H9 (cell line): Measurements from ENCODE around the gene MAST4. TPM values are rescaled to one million over a fixed set of nuclear protein-coding genes. Genes with fewer than 3 reads are reported as not detected.

Source experiments
- DNase-seq: peaks from one replicate; pipeline ENCODE4 v3.0.0-alpha.2; 2017
- H2AFZ ChIP-seq: one replicate; pipeline ENCODE4 v1.6.1; 2013; ENCODE audit warnings: mild to moderate bottlenecking, low read length, control low read depth, moderate library complexity
- H2AK5ac ChIP-seq: 2 replicates; pipeline ENCODE4 v1.6.1; 2013; ENCODE audit warnings: low read length, control low read depth, mixed read lengths; ENCODE audit not compliant: insufficient read length
- H2BK120ac ChIP-seq: one replicate; pipeline ENCODE4 v1.6.1; 2013; ENCODE audit warnings: low read depth, mild to moderate bottlenecking, low read length, control low read depth, inconsistent platforms; ENCODE audit not compliant: poor library complexity, severe bottlenecking
- H2BK12ac ChIP-seq: 2 replicates; pipeline ENCODE4 v1.6.1; 2013; ENCODE audit warnings: low read length, control low read depth, mixed read lengths, low read depth; ENCODE audit not compliant: insufficient read length
- H2BK15ac ChIP-seq: 2 replicates; pipeline ENCODE4 v1.6.1; 2013; ENCODE audit warnings: low read depth, low read length, control low read depth
- H2BK20ac ChIP-seq: one replicate; pipeline ENCODE4 v1.6.1; 2013; ENCODE audit warnings: low read depth, mild to moderate bottlenecking, low read length, control low read depth, inconsistent platforms; ENCODE audit not compliant: poor library complexity, severe bottlenecking
- H2BK5ac ChIP-seq: 2 replicates; pipeline ENCODE4 v1.6.1; 2013; ENCODE audit warnings: low read length, control low read depth, mixed read lengths; ENCODE audit not compliant: insufficient read length
- H3K14ac ChIP-seq: 2 replicates; pipeline ENCODE4 v1.6.1; 2013; ENCODE audit warnings: low read length, control low read depth; ENCODE audit not compliant: insufficient read depth
- H3K18ac ChIP-seq: 2 replicates; pipeline ENCODE4 v1.6.1; 2013; ENCODE audit warnings: low read depth, mild to moderate bottlenecking, mixed read lengths, low read length, control low read depth; ENCODE audit not compliant: insufficient read length
- H3K23ac ChIP-seq: 2 replicates; pipeline ENCODE4 v1.6.1; 2013; ENCODE audit warnings: low read length, control low read depth, mixed read lengths, low read depth; ENCODE audit not compliant: insufficient read length
- H3K23me2 ChIP-seq: 2 replicates; pipeline ENCODE4 v1.6.1; 2013; ENCODE audit warnings: low read depth, mild to moderate bottlenecking, mixed read lengths, low read length, control low read depth; ENCODE audit not compliant: insufficient read length, poor library complexity, severe bottlenecking
- H3K27ac ChIP-seq: 2 replicates; pipeline ENCODE4 v1.5.1; 2013; ENCODE audit warnings: low read length, control low read depth, mixed read lengths, low read depth; ENCODE audit not compliant: insufficient read length
- H3K27me3 ChIP-seq: 2 replicates; pipeline ENCODE4 v1.6.1; 2013; ENCODE audit warnings: low read length, control low read depth, inconsistent platforms; ENCODE audit not compliant: insufficient read depth
- H3K4ac ChIP-seq: 2 replicates; pipeline ENCODE4 v1.6.1; 2013; ENCODE audit warnings: low read depth, mild to moderate bottlenecking, control low read depth, inconsistent platforms, low read length, moderate library complexity
- H3K4me1 ChIP-seq: 2 replicates; pipeline ENCODE4 v1.6.1; 2013; ENCODE audit warnings: low read length, control low read depth, inconsistent platforms; ENCODE audit not compliant: insufficient read depth
- H3K4me2 ChIP-seq: 2 replicates; pipeline ENCODE4 v1.6.1; 2013; ENCODE audit warnings: low read length, control low read depth, mixed read lengths; ENCODE audit not compliant: insufficient read length, insufficient read depth
- H3K56ac ChIP-seq: 2 replicates; pipeline ENCODE4 v1.6.1; 2013; ENCODE audit warnings: low read depth, mild to moderate bottlenecking, mixed read lengths, low read length, control low read depth; ENCODE audit not compliant: insufficient read length
- H3K79me1 ChIP-seq: 2 replicates; pipeline ENCODE4 v1.6.1; 2013; ENCODE audit warnings: low read depth, mild to moderate bottlenecking, moderate library complexity, low read length, control low read depth, inconsistent platforms; ENCODE audit not compliant: insufficient read depth, poor library complexity, severe bottlenecking
- H3K79me2 ChIP-seq: 2 replicates; pipeline ENCODE4 v1.6.1; 2013; ENCODE audit warnings: low read length, control low read depth, inconsistent platforms; ENCODE audit not compliant: insufficient read depth
- H3K9ac ChIP-seq: 2 replicates; pipeline ENCODE4 v1.6.1; 2013; ENCODE audit warnings: low read length, control low read depth, mixed read lengths; ENCODE audit not compliant: insufficient read length; ENCODE audit errors: extremely low read depth
- H3K9me3 ChIP-seq: one replicate; pipeline ENCODE4 v1.6.1; 2013; ENCODE audit warnings: low read depth, low read length, inconsistent platforms; ENCODE audit not compliant: control insufficient read depth
- H3T11ph ChIP-seq: one replicate; pipeline ENCODE4 v1.6.1; 2013; ENCODE audit warnings: mild to moderate bottlenecking, low read length, control low read depth, inconsistent platforms
- H4K20me1 ChIP-seq: one replicate; pipeline ENCODE4 v1.6.1; 2013; ENCODE audit not compliant: control insufficient read depth, insufficient read length, insufficient read depth
- H4K5ac ChIP-seq: 2 replicates; pipeline ENCODE4 v1.6.1; 2013; ENCODE audit warnings: low read depth, mild to moderate bottlenecking, mixed read lengths, low read length, control low read depth; ENCODE audit not compliant: insufficient read length
- H4K8ac ChIP-seq: replicated peaks from 2 replicates; pipeline ENCODE4 v1.6.1; 2013; ENCODE audit warnings: low read length, control low read depth, mixed read lengths, low read depth; ENCODE audit not compliant: insufficient read length
- H4K91ac ChIP-seq: 2 replicates; pipeline ENCODE4 v1.6.1; 2013; ENCODE audit warnings: low read depth, mild to moderate bottlenecking, moderate library complexity, mixed read lengths, low read length, control low read depth; ENCODE audit not compliant: insufficient read length
- H3K27ac Mint-ChIP-seq, 3 experiments: 2 replicates in 2 of 3; 3 replicates in 1 of 3; pipeline ENCODE4 v1.8.0; 2020 to 2021; ENCODE audit warnings: mixed read lengths in 3 of 3, mild to moderate bottlenecking in 1 of 3, moderate library complexity in 1 of 3
- H3K27me3 Mint-ChIP-seq: 2 replicates; pipeline ENCODE4 v1.8.0; 2021; ENCODE audit warnings: low read depth, mild to moderate bottlenecking, moderate library complexity, mixed read lengths
- H3K36me3 Mint-ChIP-seq, 3 experiments: 2 replicates in 2 of 3; 3 replicates in 1 of 3; pipeline ENCODE4 v1.8.0; 2020 to 2021; ENCODE audit warnings: low read depth in 3 of 3, mixed read lengths in 3 of 3; ENCODE audit not compliant: insufficient read depth in 1 of 3
- H3K4me1 Mint-ChIP-seq, 2 experiments: 2 replicates each; pipeline ENCODE4 v1.8.0; 2020; ENCODE audit warnings: mixed read lengths in 2 of 2
- H3K4me3 Mint-ChIP-seq, 2 experiments: 2 replicates in 1 of 2; 3 replicates in 1 of 2; pipeline ENCODE4 v1.8.0; 2020 to 2021; ENCODE audit warnings: mild to moderate bottlenecking in 2 of 2, mixed read lengths in 2 of 2, moderate library complexity in 1 of 2
- H3K9me3 Mint-ChIP-seq, 2 experiments: 2 replicates in 1 of 2; 3 replicates in 1 of 2; pipeline ENCODE4 v1.8.0; 2020; ENCODE audit warnings: mild to moderate bottlenecking in 2 of 2, mixed read lengths in 2 of 2, moderate library complexity in 1 of 2
- total RNA-seq: library from RNA; stranded (reverse); gene quantifications from 2 replicates; pipeline ENCODE4 v1.2.1, GENCODE V29; 2021
- TF ChIP-seq, protein P1 (sequence below): fragments of 200-600 bp; sonication (generic); conservative IDR thresholded peaks from 3 replicates; pipeline ENCODE4 v1.8.0; 2021; ENCODE audit warnings: antibody characterized with exemption, mild to moderate bottlenecking

MAST4 gene
- total RNA-seq, 1 experiment from 2014 or later: 3.7 TPM

DNA sequence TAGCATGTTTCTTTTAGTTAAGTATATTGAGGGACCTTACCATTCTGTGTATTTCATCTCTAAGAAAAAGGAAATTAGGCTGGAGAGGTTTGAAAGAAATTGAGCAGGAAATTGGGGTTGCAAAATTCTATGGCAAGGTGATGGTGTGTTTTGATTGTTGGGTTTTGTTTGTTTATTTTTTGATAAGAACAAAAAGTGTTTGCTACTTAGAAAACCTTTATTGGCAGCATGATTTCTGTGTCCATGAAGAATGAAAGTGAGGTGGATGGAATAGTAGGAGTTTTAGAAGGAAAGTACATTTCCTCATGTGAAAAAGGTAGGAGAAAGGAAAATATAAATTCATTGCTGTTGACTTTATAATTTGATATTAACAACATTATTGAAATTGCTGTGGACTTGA is 433.3 kb downstream of the MAST4 start:
- H3K23me2 ChIP-seq: no peaks in the 10 kb centered on the region
- H3K79me2 ChIP-seq: peaks cover 2% of the 10 kb centered on the region; the same call in 1 of the 2 replicates
- H4K8ac ChIP-seq: no peak overlapping the region
- H2AFZ ChIP-seq: no peak overlapping the region
- no peaks in the 10 kb centered on the region for H3K9me3 ChIP-seq
- H3K4me2 ChIP-seq: no peak overlapping the region
- H3K14ac ChIP-seq: no peak overlapping the region
- no peak overlapping the region for H3K18ac ChIP-seq
- no peaks in the 10 kb centered on the region for H3K4me1 ChIP-seq
- no peaks in the 10 kb centered on the region; the same call in 1 of the 2 replicates for H3K27me3 ChIP-seq
- no peak overlapping the region for H3K27ac ChIP-seq
- Mint-ChIP-seq H3K27ac (no peak overlapping the region), H3K4me3 (no peak overlapping the region), H3K36me3 (no peaks in the 10 kb centered on the region), H3K4me1 (peaks cover 5 to 11% of the 10 kb centered on the region in 2 experiments; a peak in 3 of 4 replicates), H3K9me3 (no peaks in the 10 kb centered on the region), H3K27me3 (no peaks in the 10 kb centered on the region)
- no peak overlapping the region for H2AK5ac ChIP-seq
- no peak overlapping the region for H2BK20ac ChIP-seq
- H3K79me1 ChIP-seq: no peaks in the 10 kb centered on the region
- no peak overlapping the region for H3K9ac ChIP-seq
- DNase-seq: no peak
- H2BK12ac ChIP-seq: no peak overlapping the region
- H3K4ac ChIP-seq: no peak overlapping the region
- no peak overlapping the region for H3T11ph ChIP-seq
- no peak overlapping the region for H2BK120ac ChIP-seq
- H3K56ac ChIP-seq: no peak overlapping the region
- H3K23ac ChIP-seq: no peak overlapping the region
- H2BK5ac ChIP-seq: no peak overlapping the region
- no peak overlapping the region for H4K91ac ChIP-seq
- H4K20me1 ChIP-seq: no peaks in the 10 kb centered on the region
- no peak overlapping the region for H4K5ac ChIP-seq
- TF ChIP-seq, protein P1, sequence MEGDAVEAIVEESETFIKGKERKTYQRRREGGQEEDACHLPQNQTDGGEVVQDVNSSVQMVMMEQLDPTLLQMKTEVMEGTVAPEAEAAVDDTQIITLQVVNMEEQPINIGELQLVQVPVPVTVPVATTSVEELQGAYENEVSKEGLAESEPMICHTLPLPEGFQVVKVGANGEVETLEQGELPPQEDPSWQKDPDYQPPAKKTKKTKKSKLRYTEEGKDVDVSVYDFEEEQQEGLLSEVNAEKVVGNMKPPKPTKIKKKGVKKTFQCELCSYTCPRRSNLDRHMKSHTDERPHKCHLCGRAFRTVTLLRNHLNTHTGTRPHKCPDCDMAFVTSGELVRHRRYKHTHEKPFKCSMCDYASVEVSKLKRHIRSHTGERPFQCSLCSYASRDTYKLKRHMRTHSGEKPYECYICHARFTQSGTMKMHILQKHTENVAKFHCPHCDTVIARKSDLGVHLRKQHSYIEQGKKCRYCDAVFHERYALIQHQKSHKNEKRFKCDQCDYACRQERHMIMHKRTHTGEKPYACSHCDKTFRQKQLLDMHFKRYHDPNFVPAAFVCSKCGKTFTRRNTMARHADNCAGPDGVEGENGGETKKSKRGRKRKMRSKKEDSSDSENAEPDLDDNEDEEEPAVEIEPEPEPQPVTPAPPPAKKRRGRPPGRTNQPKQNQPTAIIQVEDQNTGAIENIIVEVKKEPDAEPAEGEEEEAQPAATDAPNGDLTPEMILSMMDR: no peak
- no peak overlapping the region for H2BK15ac ChIP-seq
